ENCODE results near the gene ROBO2.

Gene ROBO2

GRCh38 chr3:77052051-77052501 is 12.2 kb downstream of the ROBO2 start:
- in situ Hi-C loops (cut with MboI; ENCODE audit: low sequenced_read_pairs), result no loop called here

GRCh38 chr3:77052733-77053670 is 13.1 kb downstream of the ROBO2 start:
- in situ Hi-C loops (cut with MboI; ENCODE audit: low sequenced_read_pairs), result no loop called here

DNA sequence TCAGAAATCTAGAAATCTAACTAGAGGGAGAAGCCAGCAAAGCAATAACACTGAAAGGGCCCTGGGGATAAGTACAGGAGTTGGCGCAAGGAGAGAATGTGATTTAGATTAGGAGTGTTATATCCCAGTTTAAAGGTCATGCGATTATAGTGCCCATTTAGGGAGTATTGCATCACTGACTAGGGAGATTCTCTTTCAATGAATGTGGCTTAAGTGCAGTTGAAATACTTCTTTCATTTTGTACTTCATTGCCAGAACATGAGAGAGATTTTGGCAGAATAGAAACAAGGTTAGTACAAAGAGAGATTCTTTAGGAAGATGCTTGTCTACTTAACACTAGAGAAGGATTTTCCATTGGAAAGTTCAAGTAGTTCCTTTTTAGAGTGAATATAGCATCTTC is 13.9 kb downstream of the ROBO2 start:
- in situ Hi-C loops (cut with MboI; ENCODE audit: low sequenced_read_pairs), result no loop called here

DNA sequence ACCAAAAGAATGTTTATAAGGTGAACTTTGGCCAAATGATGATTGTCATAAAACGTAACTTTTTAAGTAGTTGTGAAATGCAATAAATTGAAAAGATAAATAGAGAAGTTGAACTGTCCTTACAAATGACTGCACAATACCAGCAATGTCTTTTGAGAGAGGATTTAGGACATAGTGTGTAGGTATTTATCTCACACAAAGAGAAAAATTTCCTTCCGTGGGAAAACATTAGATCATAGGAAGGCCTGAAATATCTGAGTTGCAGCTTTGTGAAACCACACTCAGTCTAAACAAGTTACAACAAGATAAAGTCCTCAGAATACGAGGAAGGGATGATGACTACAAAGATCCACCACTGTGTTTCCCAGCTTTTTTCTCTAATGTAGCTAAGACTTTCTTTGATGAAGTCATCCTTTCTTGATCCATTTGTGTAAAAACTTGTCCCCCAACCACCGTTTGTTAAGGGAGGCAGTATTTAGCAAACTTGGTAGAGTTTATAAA is 16.0 kb downstream of the ROBO2 start:
- in situ Hi-C loops (cut with MboI; ENCODE audit: low sequenced_read_pairs), result no loop called here

- in situ Hi-C loops (cut with MboI; ENCODE audit: low sequenced_read_pairs), result no loop called here
Measured at GRCh38 chr3:77059354-77059753, 19.5 kb downstream of the ROBO2 start.

- in situ Hi-C loops (cut with MboI; ENCODE audit: low sequenced_read_pairs), result no loop called here
Measured at GRCh38 chr3:77063423-77063822, 23.5 kb downstream of the ROBO2 start.

GRCh38 chr3:77065750-77066149 is 25.9 kb downstream of the ROBO2 start:
- in situ Hi-C loops (cut with MboI; ENCODE audit: low sequenced_read_pairs), result no loop called here

- in situ Hi-C loops (cut with MboI; ENCODE audit: low sequenced_read_pairs), result no loop called here
Measured at GRCh38 chr3:77066829-77067228, 26.9 kb downstream of the ROBO2 start.

DNA sequence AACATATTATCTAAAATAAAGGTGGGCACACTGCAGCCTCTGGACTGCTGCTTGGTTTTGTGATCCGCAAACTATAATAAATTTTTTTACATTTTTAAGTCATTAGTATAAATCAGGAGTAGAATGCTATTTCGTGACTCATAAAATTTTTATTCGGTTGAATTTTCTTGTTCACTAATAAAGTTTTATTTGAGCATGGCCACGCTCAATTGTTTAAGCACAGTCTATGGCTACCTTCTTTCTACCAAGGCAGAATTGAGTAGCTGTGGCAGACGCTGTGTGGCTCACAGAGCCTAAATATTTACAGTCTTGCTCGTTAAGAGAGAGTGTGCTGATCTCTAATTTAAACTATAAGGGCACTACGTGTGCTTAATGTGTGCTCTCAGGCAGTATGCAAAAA is 28.9 kb downstream of the ROBO2 start:
- in situ Hi-C loops (cut with MboI; ENCODE audit: low sequenced_read_pairs), result no loop called here

- in situ Hi-C loops (cut with MboI; ENCODE audit: low sequenced_read_pairs), result no loop called here
Measured at GRCh38 chr3:77071364-77071763, 31.5 kb downstream of the ROBO2 start.

GRCh38 chr3:77071809-77072208 is 31.9 kb downstream of the ROBO2 start:
- in situ Hi-C loops (cut with MboI; ENCODE audit: low sequenced_read_pairs), result no loop called here

GRCh38 chr3:77072232-77072631 is 32.3 kb downstream of the ROBO2 start:
- in situ Hi-C loops (cut with MboI; ENCODE audit: low sequenced_read_pairs), result no loop called here

GRCh38 chr3:77078279-77078678 is 38.4 kb downstream of the ROBO2 start:
- in situ Hi-C loops (cut with MboI; ENCODE audit: low sequenced_read_pairs), result no loop called here

GRCh38 chr3:77079988-77080610 is 40.2 kb downstream of the ROBO2 start:
- in situ Hi-C loops (cut with MboI; ENCODE audit: low sequenced_read_pairs), result no loop called here

GRCh38 chr3:77081240-77081661 is 41.4 kb downstream of the ROBO2 start:
- in situ Hi-C loops (cut with MboI; ENCODE audit: low sequenced_read_pairs), result no loop called here

- in situ Hi-C loops (cut with MboI; ENCODE audit: low sequenced_read_pairs), result no loop called here
Measured at GRCh38 chr3:77084511-77084910, 44.6 kb downstream of the ROBO2 start.

GRCh38 chr3:77086408-77086807 is 46.5 kb downstream of the ROBO2 start:
- in situ Hi-C loops (cut with MboI; ENCODE audit: low sequenced_read_pairs), result no loop called here

DNA sequence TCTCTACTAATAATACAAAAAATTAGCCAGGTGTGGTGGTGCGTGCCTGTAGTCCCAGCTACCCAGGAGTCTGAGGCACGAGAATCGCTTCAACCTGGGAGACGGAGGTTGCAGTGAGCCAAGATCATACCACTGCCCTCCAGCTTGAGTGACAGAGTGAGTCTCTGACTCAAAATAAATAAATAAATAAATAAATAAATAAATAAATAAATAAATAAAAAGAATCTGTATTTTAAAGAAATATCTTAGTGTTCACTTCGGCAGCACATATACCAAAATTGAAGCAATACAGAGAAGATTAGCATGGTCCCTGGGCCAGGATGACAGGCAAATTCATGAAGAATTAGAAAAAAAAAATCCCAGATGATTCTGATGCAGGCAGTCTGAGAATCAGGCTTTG is 51.9 kb downstream of the ROBO2 start:
- in situ Hi-C loops (cut with MboI; ENCODE audit: low sequenced_read_pairs), result no loop called here

- in situ Hi-C loops (cut with MboI; ENCODE audit: low sequenced_read_pairs), result no loop called here
Measured at GRCh38 chr3:77093101-77093500, 53.2 kb downstream of the ROBO2 start.

DNA sequence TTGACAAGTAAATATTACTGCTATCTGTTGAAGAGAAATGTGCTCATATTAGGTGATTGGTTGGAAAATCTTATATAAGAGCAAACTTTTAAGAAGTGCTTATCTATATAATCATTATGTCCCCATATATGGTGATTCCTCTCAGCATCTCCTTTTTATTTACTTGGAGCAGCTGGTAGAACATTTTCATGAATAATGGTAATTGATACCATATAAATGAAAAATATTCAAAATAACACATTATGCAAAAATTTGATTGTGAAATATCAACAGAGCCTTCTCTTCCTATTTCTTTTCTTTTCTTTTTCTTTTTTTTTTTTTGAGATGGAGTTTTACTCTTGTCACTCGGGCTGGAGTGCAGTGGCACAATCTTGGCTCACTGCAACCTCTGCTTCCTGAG is 56.2 kb downstream of the ROBO2 start:
- in situ Hi-C loops (cut with MboI; ENCODE audit: low sequenced_read_pairs), result no loop called here

DNA sequence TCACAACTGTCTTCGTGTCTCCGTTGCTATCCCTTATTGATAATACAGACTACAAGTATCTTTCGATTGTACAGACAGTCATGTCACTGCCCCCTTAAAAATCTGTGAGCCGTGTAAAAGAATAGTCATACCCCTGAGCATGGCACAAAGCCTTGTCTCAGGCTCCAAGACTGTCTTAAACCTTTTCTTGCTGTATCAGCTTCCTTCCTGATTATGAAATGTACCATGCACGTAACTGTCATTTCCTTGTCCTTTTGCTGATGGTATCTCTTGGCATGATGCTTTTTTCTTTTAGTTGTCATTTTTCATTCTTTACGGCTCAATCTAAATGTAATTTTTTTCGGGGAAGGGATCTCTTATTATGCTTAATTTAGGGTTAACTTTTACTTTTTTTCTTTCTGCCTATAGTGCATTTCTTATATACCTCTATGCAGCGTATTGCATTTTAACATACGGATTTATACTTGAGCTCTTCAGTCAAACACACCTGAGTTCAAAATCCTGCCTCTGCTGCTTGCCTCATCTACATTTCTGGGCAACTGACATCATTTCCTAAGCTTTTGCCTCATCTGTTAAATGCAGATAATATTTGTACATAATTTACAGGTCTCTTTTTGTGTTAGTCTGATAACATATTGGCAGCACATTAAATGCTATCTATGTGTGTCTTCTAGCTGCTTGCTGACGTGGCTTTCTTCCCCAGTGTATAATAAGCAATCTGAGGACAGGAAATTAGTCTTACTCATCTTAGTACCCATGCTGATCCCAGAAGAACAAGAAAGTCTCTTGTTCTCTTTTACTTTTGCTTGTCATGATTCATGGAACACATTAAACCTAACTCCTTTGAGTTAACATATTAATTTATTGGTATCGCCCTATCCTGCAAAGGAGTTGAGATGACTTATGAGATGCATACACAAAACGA is 57.3 kb downstream of the ROBO2 start:
- in situ Hi-C loops (cut with MboI; ENCODE audit: low sequenced_read_pairs), result no loop called here

Measured in HL-60/S4 (cell line).